Measurements from ENCODE around the gene SMIM26.
A peak's percentile ranks its signal among the peaks of the same experiment; 100 is the strongest.

SMIM26 gene

DNA sequence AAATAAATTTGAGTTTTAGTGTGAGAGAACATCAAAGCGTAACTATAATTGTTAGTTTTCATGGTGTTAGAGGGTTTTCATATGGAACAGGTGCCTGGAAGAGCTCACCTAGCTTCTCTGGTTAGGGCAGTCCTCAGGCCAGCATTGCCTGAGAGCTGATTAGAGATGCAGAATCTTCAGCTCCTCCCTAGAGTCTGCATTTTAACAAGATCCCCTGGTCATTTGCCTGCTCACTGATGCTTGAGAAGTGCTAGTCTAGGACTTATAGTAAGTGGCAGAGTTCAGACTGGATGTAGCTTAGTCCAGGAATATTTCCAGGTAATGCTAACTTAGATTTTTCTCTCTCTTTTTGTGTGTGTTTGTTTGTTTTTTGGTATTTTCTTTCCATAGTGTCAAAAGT lies 21.7 kb upstream of the SMIM26 start:
- H3K4me1 ChIP-seq, result no peaks in the 10 kb centered on the region
- no peaks in the 10 kb centered on the region for H3K36me3 ChIP-seq (ENCODE audit: control insufficient read depth, insufficient read depth, low read length)
- H3K4me2 ChIP-seq (ENCODE audit: low read length), result no peak overlapping the region
- no peaks in the 10 kb centered on the region for H3K9me3 ChIP-seq (ENCODE audit: control insufficient read depth, low read length)
- H2AFZ ChIP-seq, result no peak overlapping the region
- H3K79me2 ChIP-seq, result no peaks in the 10 kb centered on the region
- no peak overlapping the region for H3K27ac ChIP-seq
- TF ChIP-seq, protein P1, sequence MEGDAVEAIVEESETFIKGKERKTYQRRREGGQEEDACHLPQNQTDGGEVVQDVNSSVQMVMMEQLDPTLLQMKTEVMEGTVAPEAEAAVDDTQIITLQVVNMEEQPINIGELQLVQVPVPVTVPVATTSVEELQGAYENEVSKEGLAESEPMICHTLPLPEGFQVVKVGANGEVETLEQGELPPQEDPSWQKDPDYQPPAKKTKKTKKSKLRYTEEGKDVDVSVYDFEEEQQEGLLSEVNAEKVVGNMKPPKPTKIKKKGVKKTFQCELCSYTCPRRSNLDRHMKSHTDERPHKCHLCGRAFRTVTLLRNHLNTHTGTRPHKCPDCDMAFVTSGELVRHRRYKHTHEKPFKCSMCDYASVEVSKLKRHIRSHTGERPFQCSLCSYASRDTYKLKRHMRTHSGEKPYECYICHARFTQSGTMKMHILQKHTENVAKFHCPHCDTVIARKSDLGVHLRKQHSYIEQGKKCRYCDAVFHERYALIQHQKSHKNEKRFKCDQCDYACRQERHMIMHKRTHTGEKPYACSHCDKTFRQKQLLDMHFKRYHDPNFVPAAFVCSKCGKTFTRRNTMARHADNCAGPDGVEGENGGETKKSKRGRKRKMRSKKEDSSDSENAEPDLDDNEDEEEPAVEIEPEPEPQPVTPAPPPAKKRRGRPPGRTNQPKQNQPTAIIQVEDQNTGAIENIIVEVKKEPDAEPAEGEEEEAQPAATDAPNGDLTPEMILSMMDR (IDR thresholded peaks at IDR 0.05), result no peak
- H3K9ac ChIP-seq, result no peak overlapping the region
- no peaks in the 10 kb centered on the region for H3K27me3 ChIP-seq (ENCODE audit: control insufficient read depth, insufficient read depth, low read length)
- H3K4me3 ChIP-seq (ENCODE audit: low read depth, low read length), result no peak overlapping the region

DNA sequence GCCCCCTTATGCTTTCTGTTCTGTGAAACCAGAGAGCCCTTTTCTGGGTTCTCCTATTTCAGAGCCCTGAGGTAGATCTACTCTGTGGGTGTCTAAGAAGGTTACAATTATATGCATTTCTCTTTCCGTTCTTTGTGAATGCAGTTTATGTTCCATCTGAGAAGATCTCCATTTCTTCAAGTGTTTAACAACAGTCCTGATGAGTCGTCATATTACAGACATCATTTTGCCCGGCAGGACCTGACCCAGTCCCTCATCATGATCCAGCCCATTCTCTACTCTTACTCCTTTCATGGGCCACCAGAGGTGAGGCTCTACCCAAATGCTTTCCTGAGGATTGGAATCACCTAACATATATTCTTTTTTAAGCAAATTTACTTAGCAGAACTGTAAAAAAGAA lies 18.8 kb upstream of the SMIM26 start:
- Histone ChIP-seq H3K27me3 (ENCODE audit: control insufficient read depth, insufficient read depth, low read length) (no peaks in the 10 kb centered on the region), H3K9ac (no peak overlapping the region), H3K27ac (no peak overlapping the region), H3K36me3 (ENCODE audit: control insufficient read depth, insufficient read depth, low read length) (no peaks in the 10 kb centered on the region), H3K4me2 (ENCODE audit: low read length) (no peak overlapping the region), H3K4me3 (ENCODE audit: low read depth, low read length) (no peak overlapping the region), H3K79me2 (no peaks in the 10 kb centered on the region), H2AFZ (no peak overlapping the region), H3K4me1 (no peaks in the 10 kb centered on the region), H3K9me3 (ENCODE audit: control insufficient read depth, low read length) (no peaks in the 10 kb centered on the region)
- TF ChIP-seq, protein P1 (IDR thresholded peaks at IDR 0.05), result no peak

DNA sequence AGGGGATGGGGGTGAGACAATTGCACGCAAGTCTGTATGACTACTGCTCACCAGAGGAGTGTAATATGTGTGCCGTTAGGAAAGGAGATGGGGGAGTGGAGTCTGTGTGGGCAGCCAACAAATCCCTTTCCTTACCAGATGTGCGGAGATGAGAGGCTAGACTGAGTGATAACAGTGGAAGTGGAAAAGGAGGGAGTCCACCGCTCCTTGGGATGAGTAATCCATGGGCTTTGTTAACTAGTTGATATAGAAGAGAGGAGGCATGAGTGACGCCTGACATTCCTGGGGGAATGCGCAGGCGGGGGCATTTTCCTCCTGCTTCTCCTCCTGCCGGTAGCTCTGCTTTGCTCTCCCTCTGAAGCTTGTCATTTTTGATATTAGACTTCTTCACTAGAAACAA lies 13.5 kb upstream of the SMIM26 start:
- H3K36me3 ChIP-seq (ENCODE audit: control insufficient read depth, insufficient read depth, low read length), result no peaks in the 10 kb centered on the region
- TF ChIP-seq, protein P1 (IDR thresholded peaks at IDR 0.05), result no peak
- no peaks in the 10 kb centered on the region for H3K27me3 ChIP-seq (ENCODE audit: control insufficient read depth, insufficient read depth, low read length)
- no peak overlapping the region for H3K4me3 ChIP-seq (ENCODE audit: low read depth, low read length)
- no peak overlapping the region for H2AFZ ChIP-seq
- H3K79me2 ChIP-seq, result no peaks in the 10 kb centered on the region
- H3K4me2 ChIP-seq (ENCODE audit: low read length), result no peak overlapping the region
- H3K27ac ChIP-seq, result no peak overlapping the region
- H3K4me1 ChIP-seq, result no peaks in the 10 kb centered on the region
- no peak overlapping the region for H3K9ac ChIP-seq
- H3K9me3 ChIP-seq (ENCODE audit: control insufficient read depth, low read length), result no peaks in the 10 kb centered on the region

DNA sequence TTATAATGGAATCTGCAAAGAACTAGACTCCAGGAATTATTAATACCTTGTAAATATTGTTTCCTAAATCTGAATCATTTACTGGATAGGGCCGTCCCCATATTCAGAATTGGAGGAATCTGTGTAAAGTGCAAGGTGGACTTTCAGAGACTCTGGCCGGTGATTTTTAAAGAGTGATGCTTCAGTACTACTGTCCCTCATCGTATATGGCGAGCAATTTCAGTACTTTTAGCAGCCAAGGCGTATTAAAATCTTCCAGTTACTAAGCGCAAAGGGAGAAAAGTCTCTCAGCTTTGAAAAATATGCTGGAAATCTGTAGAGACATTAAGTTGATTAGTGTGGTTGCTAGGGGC lies 483 bp downstream of the SMIM26 start:
- Histone ChIP-seq H3K27me3 (ENCODE audit: control insufficient read depth, insufficient read depth, low read length) (no peaks in the 10 kb centered on the region), H3K27ac (peak overlapping the region; percentile 82), H3K4me1 (no peaks in the 10 kb centered on the region), H3K9me3 (ENCODE audit: control insufficient read depth, low read length) (no peaks in the 10 kb centered on the region), H3K4me3 (ENCODE audit: low read depth, low read length) (peak overlapping the region; percentile 96), H3K4me2 (ENCODE audit: low read length) (peak overlapping the region; percentile 60), H3K9ac (peak overlapping the region; percentile 44), H3K36me3 (ENCODE audit: control insufficient read depth, insufficient read depth, low read length) (no peaks in the 10 kb centered on the region), H3K79me2 (no peaks in the 10 kb centered on the region), H2AFZ (peak overlapping the region; percentile 72)
- TF ChIP-seq, protein P1 (IDR thresholded peaks at IDR 0.05), result no peak

DNA sequence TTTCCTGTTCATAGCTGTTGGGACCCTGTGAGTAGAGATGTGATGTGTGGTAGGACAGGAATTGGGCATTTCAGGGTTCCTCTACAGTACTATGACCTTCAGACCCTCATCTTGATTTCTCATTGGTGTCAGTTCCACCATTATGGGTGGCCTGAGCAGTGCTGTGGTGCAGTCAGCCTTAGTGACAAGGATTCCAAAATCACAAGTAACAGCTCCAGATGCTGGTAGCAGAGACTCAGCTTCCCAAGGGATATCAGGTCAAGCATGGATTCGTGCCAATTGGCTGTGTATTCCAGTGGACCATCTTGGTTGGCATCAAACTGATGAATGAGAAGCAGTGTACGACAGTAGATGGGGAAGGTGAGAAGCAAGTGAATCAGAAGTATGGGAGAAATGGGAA lies 3.8 kb downstream of the SMIM26 start:
- H3K4me1 ChIP-seq, result no peaks in the 10 kb centered on the region
- H3K36me3 ChIP-seq (ENCODE audit: control insufficient read depth, insufficient read depth, low read length), result no peaks in the 10 kb centered on the region
- H3K9ac ChIP-seq, result no peak overlapping the region
- no peak overlapping the region for H3K4me2 ChIP-seq (ENCODE audit: low read length)
- TF ChIP-seq, protein P1 (IDR thresholded peaks at IDR 0.05), result no peak
- no peaks in the 10 kb centered on the region for H3K9me3 ChIP-seq (ENCODE audit: control insufficient read depth, low read length)
- no peaks in the 10 kb centered on the region for H3K27me3 ChIP-seq (ENCODE audit: control insufficient read depth, insufficient read depth, low read length)
- H3K79me2 ChIP-seq, result no peaks in the 10 kb centered on the region
- no peak overlapping the region for H3K27ac ChIP-seq
- H3K4me3 ChIP-seq (ENCODE audit: low read depth, low read length), result no peak overlapping the region
- no peak overlapping the region for H2AFZ ChIP-seq
